ENCODE data around the gene TMED1. TPM values are rescaled to one million over a fixed set of nuclear protein-coding genes. Genes with fewer than 3 reads are reported as not detected.
A peak's percentile ranks its signal among the peaks of the same experiment; 100 is the strongest.

TMED1 gene
- total and polyA plus RNA-seq, 9 of the 15 experiments (the other 6 are each of a cell fraction or from before 2014, with no cell fraction given) = 0.86 to 30.2 (median 23.5) TPM

GRCh38 chr19:10812902-10813404, 23.1 kb downstream of the TMED1 start (continued):
- TF ChIP-seq ZBTB11 (CRISPR knock-in tag; IDR thresholded peaks at IDR 0.05) = 0 out of 6 replicates have a peak, but pooled peaks of 1 of the 3 experiments have one; percentile 29
- TF ChIP-seq POLR2G (IDR thresholded peaks at IDR 0.05; ENCODE audit: low read depth, low read length) = peak; percentile 55
- peak; percentile 69; the same call in 1 of the 2 replicates for TF ChIP-seq DMBX1 (CRISPR knock-in tag; IDR thresholded peaks at IDR 0.05; ENCODE audit: borderline replicate concordance)
- TF ChIP-seq CCAR2 (IDR thresholded peaks at IDR 0.05; ENCODE audit: low read depth, low read length) = no peak
- TF ChIP-seq CREM (IDR thresholded peaks at IDR 0.05; ENCODE audit: low read depth) = peak; percentile 79
- no peak for TF ChIP-seq ZHX1 (conservative IDR thresholded peaks at IDR 0.05; ENCODE audit: low read length)
- no peak for TF ChIP-seq KDM4B (IDR thresholded peaks at IDR 0.05; ENCODE audit: borderline replicate concordance in 2 of 2, low read depth in 1 of 2)
- peak; percentile 64 to 68; a peak in 3 of 4 replicates for TF ChIP-seq MAZ (CRISPR knock-in tag; conservative IDR thresholded peaks at IDR 0.05 in 1 of 2, IDR thresholded peaks at IDR 0.05 in 1 of 2)
- TF ChIP-seq ZNF707 (CRISPR knock-in tag; conservative IDR thresholded peaks at IDR 0.05) = no peak
- no peak for TF ChIP-seq PTRF (tag; IDR thresholded peaks at IDR 0.05)
- TF ChIP-seq CHD2 (IDR thresholded peaks at IDR 0.05; ENCODE audit: low read depth, low read length) = no peak
- TF ChIP-seq NFXL1 (CRISPR knock-in tag; IDR thresholded peaks at IDR 0.05) = no peak
- TF ChIP-seq HNRNPUL1 (IDR thresholded peaks at IDR 0.05; ENCODE audit: low read length) = no peak
- TF ChIP-seq SPI1 (IDR thresholded peaks at IDR 0.05; ENCODE audit: borderline replicate concordance, low read depth, low read length) = peak; percentile 84
- TF ChIP-seq HDAC8 (tag; IDR thresholded peaks at IDR 0.05) = no peak; the same call in 1 of the 2 replicates
- 0 out of 2 replicates have a peak, but pooled peaks have one; percentile 34 for TF ChIP-seq E2F3 (CRISPR knock-in tag; IDR thresholded peaks at IDR 0.05)
- TF ChIP-seq ATF7 (IDR thresholded peaks at IDR 0.05) = peak; percentile 54; the same call in 1 of the 2 replicates
- no peak for TF ChIP-seq FOS (IDR thresholded peaks at IDR 0.05; ENCODE audit: extremely low read depth, insufficient read length)
- TF ChIP-seq ARHGAP35 (IDR thresholded peaks at IDR 0.05; ENCODE audit: partially characterized antibody) = no peak
- peak in 1 of 2 experiments; percentile 67; a peak in 1 of 4 replicates for TF ChIP-seq HDAC1 (IDR thresholded peaks at IDR 0.05)
- TF ChIP-seq HNRNPLL (IDR thresholded peaks at IDR 0.05; ENCODE audit: low read depth, low read length, poor library complexity, severe bottlenecking) = no peak
- TF ChIP-seq STAT5B (CRISPR knock-in tag; IDR thresholded peaks at IDR 0.05) = no peak
- TF ChIP-seq ZNF780A (CRISPR knock-in tag; IDR thresholded peaks at IDR 0.05) = no peak
- no peak for TF ChIP-seq ZNF586 (CRISPR knock-in tag; conservative IDR thresholded peaks at IDR 0.05)

All from K562 (cell line).